ENCODE results near the gene NOX4.

DNA sequence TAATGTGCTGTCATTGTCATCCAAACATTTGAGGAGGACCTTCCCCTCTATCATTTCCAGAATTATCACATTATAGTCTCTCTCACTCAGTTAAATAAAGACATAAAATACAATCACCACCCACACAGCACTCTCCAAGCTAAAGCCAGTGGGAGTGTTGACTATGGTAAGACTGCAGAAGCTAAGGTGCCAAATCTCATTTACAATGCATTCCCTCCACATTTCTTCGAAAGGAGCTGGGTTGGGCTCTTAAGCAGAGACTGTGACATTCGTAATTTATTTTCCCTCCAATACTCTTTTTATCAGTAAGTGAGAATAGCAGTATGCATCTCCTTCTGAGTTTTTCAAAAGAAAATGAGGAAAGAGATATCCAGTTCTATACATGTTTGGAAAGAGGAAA, 74.2 kb downstream of the NOX4 start:
- TF ChIP-seq, protein P1, sequence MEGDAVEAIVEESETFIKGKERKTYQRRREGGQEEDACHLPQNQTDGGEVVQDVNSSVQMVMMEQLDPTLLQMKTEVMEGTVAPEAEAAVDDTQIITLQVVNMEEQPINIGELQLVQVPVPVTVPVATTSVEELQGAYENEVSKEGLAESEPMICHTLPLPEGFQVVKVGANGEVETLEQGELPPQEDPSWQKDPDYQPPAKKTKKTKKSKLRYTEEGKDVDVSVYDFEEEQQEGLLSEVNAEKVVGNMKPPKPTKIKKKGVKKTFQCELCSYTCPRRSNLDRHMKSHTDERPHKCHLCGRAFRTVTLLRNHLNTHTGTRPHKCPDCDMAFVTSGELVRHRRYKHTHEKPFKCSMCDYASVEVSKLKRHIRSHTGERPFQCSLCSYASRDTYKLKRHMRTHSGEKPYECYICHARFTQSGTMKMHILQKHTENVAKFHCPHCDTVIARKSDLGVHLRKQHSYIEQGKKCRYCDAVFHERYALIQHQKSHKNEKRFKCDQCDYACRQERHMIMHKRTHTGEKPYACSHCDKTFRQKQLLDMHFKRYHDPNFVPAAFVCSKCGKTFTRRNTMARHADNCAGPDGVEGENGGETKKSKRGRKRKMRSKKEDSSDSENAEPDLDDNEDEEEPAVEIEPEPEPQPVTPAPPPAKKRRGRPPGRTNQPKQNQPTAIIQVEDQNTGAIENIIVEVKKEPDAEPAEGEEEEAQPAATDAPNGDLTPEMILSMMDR (IDR thresholded peaks at IDR 0.05): no peak
- no peak for TF ChIP-seq POLR2A (IDR thresholded peaks at IDR 0.05)
- TF ChIP-seq POLR2AphosphoS5 (IDR thresholded peaks at IDR 0.05; ENCODE audit: insufficient read depth in 1 of 2, low read depth in 1 of 2): no peak

Measured in vagina (tissue), 2 donors.